Bronchial epithelial cell (primary cell): ENCODE measurements around the gene PIK3CB. TPM values are rescaled to one million over a fixed set of nuclear protein-coding genes. Genes with fewer than 3 reads are reported as not detected.
"Not testable (repeated sequence)": the region's sequence is repeated elsewhere in the genome, so short reads cannot be mapped to it uniquely, and the experiment has no call there.

Source experiments
- DNase-seq: peaks from one replicate; pipeline ENCODE4 v3.0.0-alpha.2; 2010; ENCODE audit warnings: low read depth
- FAIRE-seq: peaks from 2 replicates; lab custom pipeline; 2011; peaks lifted over from hg19 to GRCh38; lab: Jason Lieb, UNC
- H3K27me3 ChIP-seq: 2 replicates; pipeline ENCODE4 v1.5.1; 2011; ENCODE audit warnings: low read length; ENCODE audit not compliant: control insufficient read depth, insufficient read depth
- H3K36me3 ChIP-seq: 2 replicates; pipeline ENCODE4 v1.5.1; 2011; ENCODE audit warnings: low read length; ENCODE audit not compliant: control insufficient read depth, insufficient read depth
- H3K4me3 ChIP-seq: 2 replicates; pipeline ENCODE4 v1.5.1; 2011; ENCODE audit warnings: mild to moderate bottlenecking, low read depth, low read length, control low read depth
- CTCF ChIP-seq: IDR thresholded peaks from 2 replicates; pipeline ENCODE4 v1.5.1; 2011; ENCODE audit warnings: mild to moderate bottlenecking, moderate library complexity, low read length, control low read depth, inconsistent platforms; ENCODE audit not compliant: insufficient read depth, severe bottlenecking
- total RNA-seq: library from RNA; depleted of rRNA; stranded (reverse); fragments of >200 nt; gene quantifications from 2 replicates; pipeline ENCODE4 v1.2.1, GENCODE V29; 2014

PIK3CB gene
- total RNA-seq, 1 donor from 2014 or later, result 11.3 TPM

GRCh38 chr3:138797508-138798038 lies 37.2 kb downstream of the PIK3CB start:
- no peak for TF ChIP-seq CTCF
- DNase-seq (no peak), FAIRE-seq (no peak)
- Histone ChIP-seq H3K27me3 (no peaks in the 10 kb centered on the region), H3K36me3 (no peaks in the 10 kb centered on the region), H3K4me3 (no peak overlapping the region)

- Histone ChIP-seq H3K36me3 (no peaks in the 10 kb centered on the region), H3K27me3 (no peaks in the 10 kb centered on the region), H3K4me3 (no peak overlapping the region)
- DNase-seq (no peak), FAIRE-seq (no peak)
- TF ChIP-seq CTCF, result no peak
These were observed 38.0 kb downstream of the PIK3CB start for GRCh38 chr3:138796761-138797160.

DNA sequence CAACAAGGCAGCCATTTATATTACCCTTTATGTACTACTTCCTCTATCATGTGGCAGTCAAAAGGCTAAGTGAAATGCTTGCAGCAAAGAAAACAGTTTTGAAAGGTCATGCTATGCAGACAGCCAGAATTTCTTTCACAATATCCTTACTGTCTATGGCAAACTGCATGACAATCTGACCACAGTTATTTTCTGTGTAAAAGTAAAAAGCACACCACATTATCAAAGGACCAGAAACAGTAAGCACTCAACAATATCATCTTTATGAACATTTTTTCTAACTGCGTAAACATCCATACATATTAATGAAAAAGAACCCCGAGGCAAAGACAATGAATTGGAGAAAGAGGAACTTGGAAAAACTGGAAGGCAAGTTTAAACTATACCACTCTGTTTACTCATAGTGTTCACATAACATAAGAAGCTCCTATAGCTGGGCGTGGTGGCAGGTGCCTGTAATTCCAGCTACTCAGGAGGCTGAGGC lies 47.9 kb downstream of the PIK3CB start:
- Histone ChIP-seq H3K4me3 (no peak overlapping the region), H3K36me3 (no peaks in the 10 kb centered on the region), H3K27me3 (no peaks in the 10 kb centered on the region)
- FAIRE-seq (no peak), DNase-seq (peak; percentile 80)
- no peak for TF ChIP-seq CTCF

GRCh38 chr3:138785951-138786350 lies 48.8 kb downstream of the PIK3CB start:
- Histone ChIP-seq H3K27me3 (no peaks in the 10 kb centered on the region), H3K36me3 (no peaks in the 10 kb centered on the region), H3K4me3 (no peak overlapping the region)
- no peak for TF ChIP-seq CTCF
- DNase-seq (no peak), FAIRE-seq (no peak)

DNA sequence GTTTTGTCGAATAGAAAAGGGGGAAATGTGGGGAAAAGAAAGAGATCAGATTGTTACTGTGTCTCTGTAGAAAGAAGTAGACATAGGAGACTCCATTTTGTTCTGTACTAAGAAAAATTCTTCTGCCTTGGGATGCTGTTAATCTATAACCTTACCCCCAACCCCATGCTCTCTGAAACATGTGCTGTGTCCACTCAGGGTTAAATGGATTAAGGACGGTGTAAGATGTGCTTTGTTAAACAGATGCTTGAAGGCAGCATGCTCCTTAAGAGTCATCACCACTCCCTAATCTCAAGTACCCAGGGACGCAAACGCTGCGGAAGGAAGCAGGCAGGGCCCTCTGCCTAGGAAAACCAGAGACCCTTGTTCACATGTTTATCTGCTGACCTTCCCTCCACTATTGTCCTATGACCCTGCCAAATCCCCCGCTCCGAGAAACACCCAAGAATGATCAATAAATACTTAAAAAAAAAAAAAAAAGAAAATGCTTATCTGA lies 49.3 kb downstream of the PIK3CB start:
- not testable (repeated sequence) for H3K27me3 ChIP-seq, FAIRE-seq, H3K36me3 ChIP-seq, DNase-seq, H3K4me3 ChIP-seq

DNA sequence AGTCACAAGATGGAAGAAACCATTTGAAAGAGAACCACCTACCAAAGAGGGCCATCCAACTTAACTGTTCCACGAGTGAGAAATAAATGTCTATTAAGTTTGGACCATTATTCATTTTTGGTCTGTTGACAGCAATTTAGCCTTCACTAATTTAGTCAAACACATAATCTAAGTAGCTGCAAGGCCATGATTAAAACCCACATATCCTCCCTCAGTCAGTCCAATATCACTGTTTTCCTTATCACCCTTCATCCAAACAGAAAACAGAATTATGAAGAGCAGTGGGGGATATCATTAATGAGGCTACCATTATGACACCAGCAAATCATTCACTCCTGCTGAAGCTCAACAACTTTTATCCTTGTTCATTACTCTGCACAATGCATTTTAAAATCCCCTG lies 52.0 kb downstream of the PIK3CB start:
- H3K4me3 ChIP-seq, result no peak overlapping the region
- TF ChIP-seq CTCF, result no peak
- H3K36me3 ChIP-seq, result no peaks in the 10 kb centered on the region
- no peaks in the 10 kb centered on the region for H3K27me3 ChIP-seq
- DNase-seq (no peak), FAIRE-seq (no peak)
